Measurements from ENCODE around the gene SUDS3. TPM values are rescaled to one million over a fixed set of nuclear protein-coding genes. Genes with fewer than 3 reads are reported as not detected.

The SUDS3 gene
- total and polyA plus RNA-seq, 2 experiments from 2014 or later, result 53.0 to 77.1 TPM

- DNase-seq (ENCODE audit: low spot score) (no peak), ATAC-seq (no peak)
- Histone ChIP-seq H3K27me3 (ENCODE audit: insufficient read depth) (no peaks in the 10 kb centered on the region), H2AFZ (no peak overlapping the region), H3K36me3 (ENCODE audit: insufficient read depth) (no peaks in the 10 kb centered on the region), H3K4me2 (no peak overlapping the region), H4K20me1 (replicated peaks; ENCODE audit: insufficient read depth) (no peaks in the 10 kb centered on the region), H3F3A (replicated peaks; ENCODE audit: low read depth) (no peaks in the 10 kb centered on the region), H3K4me1 (ENCODE audit: insufficient read depth) (peaks cover 13% of the 10 kb centered on the region; the same call in 1 of the 2 replicates), H3K9me2 (ENCODE audit: insufficient read depth) (no peaks in the 10 kb centered on the region), H3K27ac (ENCODE audit: low read depth) (no peak overlapping the region), H3K79me2 (replicated peaks; ENCODE audit: insufficient read depth) (no peaks in the 10 kb centered on the region), H3K4me3 (no peak overlapping the region)
- H3K36me3 Mint-ChIP-seq (ENCODE audit: low read depth), result peaks cover 6% of the 10 kb centered on the region
- peaks cover 9% of the 10 kb centered on the region for H3K4me1 Mint-ChIP-seq
- H3K9me3 Mint-ChIP-seq, result peaks cover 5% of the 10 kb centered on the region
- no peak for TF ChIP-seq ZNF114 (CRISPR knock-in tag; IDR thresholded peaks at IDR 0.05)
- TF ChIP-seq NANOG (IDR thresholded peaks at IDR 0.05; ENCODE audit: borderline replicate concordance), result no peak
- TF ChIP-seq STAT1 (IDR thresholded peaks at IDR 0.05; ENCODE audit: unreplicated experiment), result no peak
- no peak for TF ChIP-seq ETS1 (IDR thresholded peaks at IDR 0.05)
- no peak for TF ChIP-seq JUNB (IDR thresholded peaks at IDR 0.05; ENCODE audit: unreplicated experiment)
- no peak for TF ChIP-seq POLR2AphosphoS5 (IDR thresholded peaks at IDR 0.05; ENCODE audit: low read depth)
- TF ChIP-seq, protein P1, sequence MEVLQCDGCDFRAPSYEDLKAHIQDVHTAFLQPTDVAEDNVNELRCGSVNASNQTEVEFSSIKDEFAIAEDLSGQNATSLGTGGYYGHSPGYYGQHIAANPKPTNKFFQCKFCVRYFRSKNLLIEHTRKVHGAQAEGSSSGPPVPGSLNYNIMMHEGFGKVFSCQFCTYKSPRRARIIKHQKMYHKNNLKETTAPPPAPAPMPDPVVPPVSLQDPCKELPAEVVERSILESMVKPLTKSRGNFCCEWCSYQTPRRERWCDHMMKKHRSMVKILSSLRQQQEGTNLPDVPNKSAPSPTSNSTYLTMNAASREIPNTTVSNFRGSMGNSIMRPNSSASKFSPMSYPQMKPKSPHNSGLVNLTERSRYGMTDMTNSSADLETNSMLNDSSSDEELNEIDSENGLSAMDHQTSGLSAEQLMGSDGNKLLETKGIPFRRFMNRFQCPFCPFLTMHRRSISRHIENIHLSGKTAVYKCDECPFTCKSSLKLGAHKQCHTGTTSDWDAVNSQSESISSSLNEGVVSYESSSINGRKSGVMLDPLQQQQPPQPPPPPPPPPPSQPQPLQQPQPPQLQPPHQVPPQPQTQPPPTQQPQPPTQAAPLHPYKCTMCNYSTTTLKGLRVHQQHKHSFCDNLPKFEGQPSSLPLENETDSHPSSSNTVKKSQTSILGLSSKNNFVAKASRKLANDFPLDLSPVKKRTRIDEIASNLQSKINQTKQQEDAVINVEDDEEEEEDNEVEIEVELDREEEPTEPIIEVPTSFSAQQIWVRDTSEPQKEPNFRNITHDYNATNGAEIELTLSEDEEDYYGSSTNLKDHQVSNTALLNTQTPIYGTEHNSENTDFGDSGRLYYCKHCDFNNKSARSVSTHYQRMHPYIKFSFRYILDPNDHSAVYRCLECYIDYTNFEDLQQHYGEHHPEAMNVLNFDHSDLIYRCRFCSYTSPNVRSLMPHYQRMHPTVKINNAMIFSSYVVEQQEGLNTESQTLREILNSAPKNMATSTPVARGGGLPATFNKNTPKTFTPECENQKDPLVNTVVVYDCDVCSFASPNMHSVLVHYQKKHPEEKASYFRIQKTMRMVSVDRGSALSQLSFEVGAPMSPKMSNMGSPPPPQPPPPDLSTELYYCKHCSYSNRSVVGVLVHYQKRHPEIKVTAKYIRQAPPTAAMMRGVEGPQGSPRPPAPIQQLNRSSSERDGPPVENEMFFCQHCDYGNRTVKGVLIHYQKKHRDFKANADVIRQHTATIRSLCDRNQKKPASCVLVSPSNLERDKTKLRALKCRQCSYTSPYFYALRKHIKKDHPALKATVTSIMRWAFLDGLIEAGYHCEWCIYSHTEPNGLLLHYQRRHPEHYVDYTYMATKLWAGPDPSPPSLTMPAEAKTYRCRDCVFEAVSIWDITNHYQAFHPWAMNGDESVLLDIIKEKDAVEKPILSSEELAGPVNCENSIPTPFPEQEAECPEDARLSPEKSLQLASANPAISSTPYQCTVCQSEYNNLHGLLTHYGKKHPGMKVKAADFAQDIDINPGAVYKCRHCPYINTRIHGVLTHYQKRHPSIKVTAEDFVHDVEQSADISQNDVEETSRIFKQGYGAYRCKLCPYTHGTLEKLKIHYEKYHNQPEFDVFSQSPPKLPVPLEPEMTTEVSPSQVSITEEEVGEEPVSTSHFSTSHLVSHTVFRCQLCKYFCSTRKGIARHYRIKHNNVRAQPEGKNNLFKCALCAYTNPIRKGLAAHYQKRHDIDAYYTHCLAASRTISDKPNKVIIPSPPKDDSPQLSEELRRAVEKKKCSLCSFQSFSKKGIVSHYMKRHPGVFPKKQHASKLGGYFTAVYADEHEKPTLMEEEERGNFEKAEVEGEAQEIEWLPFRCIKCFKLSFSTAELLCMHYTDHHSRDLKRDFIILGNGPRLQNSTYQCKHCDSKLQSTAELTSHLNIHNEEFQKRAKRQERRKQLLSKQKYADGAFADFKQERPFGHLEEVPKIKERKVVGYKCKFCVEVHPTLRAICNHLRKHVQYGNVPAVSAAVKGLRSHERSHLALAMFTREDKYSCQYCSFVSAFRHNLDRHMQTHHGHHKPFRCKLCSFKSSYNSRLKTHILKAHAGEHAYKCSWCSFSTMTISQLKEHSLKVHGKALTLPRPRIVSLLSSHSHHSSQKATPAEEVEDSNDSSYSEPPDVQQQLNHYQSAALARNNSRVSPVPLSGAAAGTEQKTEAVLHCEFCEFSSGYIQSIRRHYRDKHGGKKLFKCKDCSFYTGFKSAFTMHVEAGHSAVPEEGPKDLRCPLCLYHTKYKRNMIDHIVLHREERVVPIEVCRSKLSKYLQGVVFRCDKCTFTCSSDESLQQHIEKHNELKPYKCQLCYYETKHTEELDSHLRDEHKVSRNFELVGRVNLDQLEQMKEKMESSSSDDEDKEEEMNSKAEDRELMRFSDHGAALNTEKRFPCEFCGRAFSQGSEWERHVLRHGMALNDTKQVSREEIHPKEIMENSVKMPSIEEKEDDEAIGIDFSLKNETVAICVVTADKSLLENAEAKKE (CRISPR knock-in tag; IDR thresholded peaks at IDR 0.05), result no peak
- no peak for TF ChIP-seq EZH2 (IDR thresholded peaks at IDR 0.05; ENCODE audit: low read depth, unreplicated experiment)
- no peak for TF ChIP-seq CTCF (conservative IDR thresholded peaks at IDR 0.05; ENCODE audit: low read depth in 2 of 2)
- TF ChIP-seq EZH2phosphoT487 (IDR thresholded peaks at IDR 0.05; ENCODE audit: unreplicated experiment), result no peak
- TF ChIP-seq CREB1 (CRISPR knock-in tag; IDR thresholded peaks at IDR 0.05; ENCODE audit: low read depth), result no peak
- no peak for TF ChIP-seq ZNF331 (CRISPR knock-in tag; IDR thresholded peaks at IDR 0.05; ENCODE audit: low read depth)
- TF ChIP-seq, protein P2, sequence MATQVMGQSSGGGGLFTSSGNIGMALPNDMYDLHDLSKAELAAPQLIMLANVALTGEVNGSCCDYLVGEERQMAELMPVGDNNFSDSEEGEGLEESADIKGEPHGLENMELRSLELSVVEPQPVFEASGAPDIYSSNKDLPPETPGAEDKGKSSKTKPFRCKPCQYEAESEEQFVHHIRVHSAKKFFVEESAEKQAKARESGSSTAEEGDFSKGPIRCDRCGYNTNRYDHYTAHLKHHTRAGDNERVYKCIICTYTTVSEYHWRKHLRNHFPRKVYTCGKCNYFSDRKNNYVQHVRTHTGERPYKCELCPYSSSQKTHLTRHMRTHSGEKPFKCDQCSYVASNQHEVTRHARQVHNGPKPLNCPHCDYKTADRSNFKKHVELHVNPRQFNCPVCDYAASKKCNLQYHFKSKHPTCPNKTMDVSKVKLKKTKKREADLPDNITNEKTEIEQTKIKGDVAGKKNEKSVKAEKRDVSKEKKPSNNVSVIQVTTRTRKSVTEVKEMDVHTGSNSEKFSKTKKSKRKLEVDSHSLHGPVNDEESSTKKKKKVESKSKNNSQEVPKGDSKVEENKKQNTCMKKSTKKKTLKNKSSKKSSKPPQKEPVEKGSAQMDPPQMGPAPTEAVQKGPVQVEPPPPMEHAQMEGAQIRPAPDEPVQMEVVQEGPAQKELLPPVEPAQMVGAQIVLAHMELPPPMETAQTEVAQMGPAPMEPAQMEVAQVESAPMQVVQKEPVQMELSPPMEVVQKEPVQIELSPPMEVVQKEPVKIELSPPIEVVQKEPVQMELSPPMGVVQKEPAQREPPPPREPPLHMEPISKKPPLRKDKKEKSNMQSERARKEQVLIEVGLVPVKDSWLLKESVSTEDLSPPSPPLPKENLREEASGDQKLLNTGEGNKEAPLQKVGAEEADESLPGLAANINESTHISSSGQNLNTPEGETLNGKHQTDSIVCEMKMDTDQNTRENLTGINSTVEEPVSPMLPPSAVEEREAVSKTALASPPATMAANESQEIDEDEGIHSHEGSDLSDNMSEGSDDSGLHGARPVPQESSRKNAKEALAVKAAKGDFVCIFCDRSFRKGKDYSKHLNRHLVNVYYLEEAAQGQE (IDR thresholded peaks at IDR 0.05; ENCODE audit: unreplicated experiment), result no peak
- no peak overlapping the region for H3K4me3 Mint-ChIP-seq
- H3K27me3 Mint-ChIP-seq (ENCODE audit: insufficient read depth, low read depth, poor library complexity), result no peaks in the 10 kb centered on the region
- H3K27ac Mint-ChIP-seq, result peak overlapping the region; percentile 3; the same call in 1 of the 2 replicates
These were observed 17.5 kb upstream of the SUDS3 start for GRCh38 chr12:118358612-118359540.

Data from GM23338 (cell line).